ENCODE results near the gene ASTL.

- TF ChIP-seq POLR2A (IDR thresholded peaks at IDR 0.05; ENCODE audit: extremely low read depth, insufficient read length) (no peak), CTCF (IDR thresholded peaks at IDR 0.05; ENCODE audit: low read depth, low read length) (no peak), MYC (IDR thresholded peaks at IDR 0.05; ENCODE audit: low read depth, low read length) (no peak), MAX (IDR thresholded peaks at IDR 0.05; ENCODE audit: low read depth, low read length) (no peak)
Measured at GRCh38 chr2:96107708-96108065, 30.6 kb downstream of the ASTL start.

Measured in NB4 (cell line).